ENCODE measurements around the gene PHETA1. TPM values are rescaled to one million over a fixed set of nuclear protein-coding genes. Genes with fewer than 3 reads are reported as not detected.

The PHETA1 gene
- polyA plus RNA-seq, 1 donor from 2014 or later, result 25.4 TPM

DNA sequence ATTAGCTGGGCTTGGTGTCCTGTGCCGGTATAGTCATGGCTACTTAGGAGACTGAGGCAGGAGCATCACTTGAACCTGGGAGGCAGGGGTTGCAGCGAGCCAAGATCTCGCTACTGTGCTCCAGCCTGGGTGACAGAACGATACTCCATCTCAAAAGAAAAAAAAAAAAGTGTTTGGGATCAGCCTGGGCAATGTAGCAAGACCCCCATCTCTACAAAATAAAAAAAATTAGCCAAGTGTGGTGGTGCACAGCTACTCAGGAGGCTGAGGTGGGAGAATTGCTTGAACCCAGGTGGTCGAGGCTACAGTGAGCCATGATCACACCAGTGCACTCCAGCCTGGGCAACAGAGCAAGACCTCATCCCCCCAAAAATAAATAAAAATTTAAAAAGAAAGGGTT lies 47.6 kb downstream of the PHETA1 start:
- Histone ChIP-seq H3K4me2 (ENCODE audit: low read length) (no peak overlapping the region), H3K27ac (ENCODE audit: low read length) (no peak overlapping the region), H3F3A (ENCODE audit: insufficient read depth, low read length, poor library complexity, severe bottlenecking) (no peaks in the 10 kb centered on the region), H3K36me3 (ENCODE audit: insufficient read depth, low read length) (no peaks in the 10 kb centered on the region), H3K9me2 (ENCODE audit: insufficient read depth, low read length) (no peaks in the 10 kb centered on the region), H3K4me3 (ENCODE audit: low read length) (no peak overlapping the region), H3K9ac (ENCODE audit: low read length) (no peak overlapping the region), H3K27me3 (ENCODE audit: insufficient read depth, low read depth, low read length) (no peaks in the 10 kb centered on the region), H2AFZ (ENCODE audit: low read depth, low read length) (no peak overlapping the region), H3K9me3 (ENCODE audit: low read length) (no peaks in the 10 kb centered on the region), H4K20me1 (ENCODE audit: insufficient read depth) (no peaks in the 10 kb centered on the region), H3K79me2 (replicated peaks; ENCODE audit: insufficient read depth, low read length) (no peaks in the 10 kb centered on the region)
- no peak for TF ChIP-seq MXI1 (conservative IDR thresholded peaks at IDR 0.05; ENCODE audit: poor library complexity, severe bottlenecking)
- no peak for TF ChIP-seq RAD21 (conservative IDR thresholded peaks at IDR 0.05)

DNA sequence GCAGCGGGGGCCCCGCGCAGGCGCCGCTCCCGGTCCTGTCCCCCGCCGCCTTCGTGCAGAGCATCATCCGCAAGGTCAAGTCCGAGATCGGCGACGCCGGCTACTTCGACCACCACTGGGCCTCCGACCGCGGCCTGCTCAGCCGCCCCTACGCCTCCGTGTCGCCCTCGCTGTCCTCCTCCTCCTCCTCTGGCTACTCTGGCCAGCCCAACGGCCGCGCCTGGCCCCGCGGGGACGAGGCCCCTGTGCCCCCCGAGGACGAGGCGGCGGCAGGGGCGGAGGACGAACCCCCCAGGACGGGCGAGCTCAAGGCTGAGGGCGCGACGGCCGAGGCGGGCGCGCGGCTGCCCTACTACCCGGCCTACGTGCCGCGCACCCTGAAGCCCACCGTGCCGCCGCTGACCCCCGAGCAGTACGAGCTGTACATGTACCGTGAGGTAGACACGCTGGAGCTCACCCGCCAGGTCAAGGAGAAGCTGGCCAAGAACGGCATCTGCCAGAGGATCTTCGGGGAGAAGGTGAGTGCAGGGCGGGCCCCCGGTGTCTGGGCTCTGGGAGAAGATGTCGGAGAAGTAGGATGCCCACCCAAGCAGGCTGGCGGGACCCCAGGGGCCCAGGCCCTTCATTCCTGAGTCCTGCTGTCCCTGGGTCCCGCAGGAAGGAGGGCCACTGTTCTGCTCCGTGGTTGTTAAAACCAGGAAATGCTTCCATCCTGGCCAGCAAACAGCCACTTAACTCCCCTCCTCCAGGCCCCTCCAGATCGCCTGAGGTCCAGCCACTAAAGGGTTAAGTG lies 48.4 kb downstream of the PHETA1 start:
- H2AFZ ChIP-seq (ENCODE audit: low read depth, low read length), result no peak overlapping the region
- H3K79me2 ChIP-seq (replicated peaks; ENCODE audit: insufficient read depth, low read length), result no peaks in the 10 kb centered on the region
- no peak overlapping the region for H3K9ac ChIP-seq (ENCODE audit: low read length)
- TF ChIP-seq TAF1 (IDR thresholded peaks at IDR 0.05; ENCODE audit: low read depth) (no peak), SMC3 (conservative IDR thresholded peaks at IDR 0.05; ENCODE audit: poor library complexity) (no peak), EP300 (conservative IDR thresholded peaks at IDR 0.05; ENCODE audit: poor library complexity, severe bottlenecking) (no peak), RAD21 (conservative IDR thresholded peaks at IDR 0.05) (no peak), POLR2AphosphoS5 (IDR thresholded peaks at IDR 0.05) (no peak), MXI1 (conservative IDR thresholded peaks at IDR 0.05; ENCODE audit: poor library complexity, severe bottlenecking) (no peak), EZH2 (IDR thresholded peaks at IDR 0.05; ENCODE audit: borderline replicate concordance, insufficient read depth, low read length, poor library complexity, severe bottlenecking) (no peak)
- TF ChIP-seq, protein P1, sequence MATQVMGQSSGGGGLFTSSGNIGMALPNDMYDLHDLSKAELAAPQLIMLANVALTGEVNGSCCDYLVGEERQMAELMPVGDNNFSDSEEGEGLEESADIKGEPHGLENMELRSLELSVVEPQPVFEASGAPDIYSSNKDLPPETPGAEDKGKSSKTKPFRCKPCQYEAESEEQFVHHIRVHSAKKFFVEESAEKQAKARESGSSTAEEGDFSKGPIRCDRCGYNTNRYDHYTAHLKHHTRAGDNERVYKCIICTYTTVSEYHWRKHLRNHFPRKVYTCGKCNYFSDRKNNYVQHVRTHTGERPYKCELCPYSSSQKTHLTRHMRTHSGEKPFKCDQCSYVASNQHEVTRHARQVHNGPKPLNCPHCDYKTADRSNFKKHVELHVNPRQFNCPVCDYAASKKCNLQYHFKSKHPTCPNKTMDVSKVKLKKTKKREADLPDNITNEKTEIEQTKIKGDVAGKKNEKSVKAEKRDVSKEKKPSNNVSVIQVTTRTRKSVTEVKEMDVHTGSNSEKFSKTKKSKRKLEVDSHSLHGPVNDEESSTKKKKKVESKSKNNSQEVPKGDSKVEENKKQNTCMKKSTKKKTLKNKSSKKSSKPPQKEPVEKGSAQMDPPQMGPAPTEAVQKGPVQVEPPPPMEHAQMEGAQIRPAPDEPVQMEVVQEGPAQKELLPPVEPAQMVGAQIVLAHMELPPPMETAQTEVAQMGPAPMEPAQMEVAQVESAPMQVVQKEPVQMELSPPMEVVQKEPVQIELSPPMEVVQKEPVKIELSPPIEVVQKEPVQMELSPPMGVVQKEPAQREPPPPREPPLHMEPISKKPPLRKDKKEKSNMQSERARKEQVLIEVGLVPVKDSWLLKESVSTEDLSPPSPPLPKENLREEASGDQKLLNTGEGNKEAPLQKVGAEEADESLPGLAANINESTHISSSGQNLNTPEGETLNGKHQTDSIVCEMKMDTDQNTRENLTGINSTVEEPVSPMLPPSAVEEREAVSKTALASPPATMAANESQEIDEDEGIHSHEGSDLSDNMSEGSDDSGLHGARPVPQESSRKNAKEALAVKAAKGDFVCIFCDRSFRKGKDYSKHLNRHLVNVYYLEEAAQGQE (IDR thresholded peaks at IDR 0.05; ENCODE audit: borderline replicate concordance), result no peak
- TF ChIP-seq, protein P2, sequence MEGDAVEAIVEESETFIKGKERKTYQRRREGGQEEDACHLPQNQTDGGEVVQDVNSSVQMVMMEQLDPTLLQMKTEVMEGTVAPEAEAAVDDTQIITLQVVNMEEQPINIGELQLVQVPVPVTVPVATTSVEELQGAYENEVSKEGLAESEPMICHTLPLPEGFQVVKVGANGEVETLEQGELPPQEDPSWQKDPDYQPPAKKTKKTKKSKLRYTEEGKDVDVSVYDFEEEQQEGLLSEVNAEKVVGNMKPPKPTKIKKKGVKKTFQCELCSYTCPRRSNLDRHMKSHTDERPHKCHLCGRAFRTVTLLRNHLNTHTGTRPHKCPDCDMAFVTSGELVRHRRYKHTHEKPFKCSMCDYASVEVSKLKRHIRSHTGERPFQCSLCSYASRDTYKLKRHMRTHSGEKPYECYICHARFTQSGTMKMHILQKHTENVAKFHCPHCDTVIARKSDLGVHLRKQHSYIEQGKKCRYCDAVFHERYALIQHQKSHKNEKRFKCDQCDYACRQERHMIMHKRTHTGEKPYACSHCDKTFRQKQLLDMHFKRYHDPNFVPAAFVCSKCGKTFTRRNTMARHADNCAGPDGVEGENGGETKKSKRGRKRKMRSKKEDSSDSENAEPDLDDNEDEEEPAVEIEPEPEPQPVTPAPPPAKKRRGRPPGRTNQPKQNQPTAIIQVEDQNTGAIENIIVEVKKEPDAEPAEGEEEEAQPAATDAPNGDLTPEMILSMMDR (IDR thresholded peaks at IDR 0.05; ENCODE audit: poor library complexity, severe bottlenecking), result no peak
- no peak overlapping the region for H3K4me3 ChIP-seq (ENCODE audit: low read length)
- no peaks in the 10 kb centered on the region for H3F3A ChIP-seq (ENCODE audit: insufficient read depth, low read length, poor library complexity, severe bottlenecking)
- H3K36me3 ChIP-seq (ENCODE audit: insufficient read depth, low read length), result no peaks in the 10 kb centered on the region
- H3K4me2 ChIP-seq (ENCODE audit: low read length), result no peak overlapping the region
- no peaks in the 10 kb centered on the region for H3K27me3 ChIP-seq (ENCODE audit: insufficient read depth, low read depth, low read length)
- H3K9me3 ChIP-seq (ENCODE audit: low read length), result no peaks in the 10 kb centered on the region
- no peaks in the 10 kb centered on the region for H3K9me2 ChIP-seq (ENCODE audit: insufficient read depth, low read length)
- no peak overlapping the region for H3K27ac ChIP-seq (ENCODE audit: low read length)
- no peaks in the 10 kb centered on the region for H4K20me1 ChIP-seq (ENCODE audit: insufficient read depth)
